Epithelial cell of proximal tubule (primary cell): ENCODE results near the gene CPXM2. TPM values are rescaled to one million over a fixed set of nuclear protein-coding genes. Genes with fewer than 3 reads are reported as not detected.

ENCODE experiments used
- DNase-seq: peaks from one replicate; pipeline ENCODE4 v3.0.0-alpha.2; 2011; ENCODE audit warnings: low read depth
- H3K4me3 ChIP-seq: 2 replicates; pipeline ENCODE4 v1.5.1; 2011; ENCODE audit warnings: low read depth, mild to moderate bottlenecking, low read length
- total RNA-seq: library from RNA; depleted of rRNA; stranded (reverse); fragments of >200 nt; gene quantifications from 2 replicates; pipeline ENCODE4 v1.2.3, GENCODE V29; 2015
- TF ChIP-seq, protein P1 (sequence below): conservative IDR thresholded peaks from 2 replicates; pipeline ENCODE4 v1.5.1; 2012; ENCODE audit warnings: low read depth, mild to moderate bottlenecking, low read length

Gene CPXM2
- total RNA-seq, 1 donor from 2014 or later = 1.9 TPM

DNA sequence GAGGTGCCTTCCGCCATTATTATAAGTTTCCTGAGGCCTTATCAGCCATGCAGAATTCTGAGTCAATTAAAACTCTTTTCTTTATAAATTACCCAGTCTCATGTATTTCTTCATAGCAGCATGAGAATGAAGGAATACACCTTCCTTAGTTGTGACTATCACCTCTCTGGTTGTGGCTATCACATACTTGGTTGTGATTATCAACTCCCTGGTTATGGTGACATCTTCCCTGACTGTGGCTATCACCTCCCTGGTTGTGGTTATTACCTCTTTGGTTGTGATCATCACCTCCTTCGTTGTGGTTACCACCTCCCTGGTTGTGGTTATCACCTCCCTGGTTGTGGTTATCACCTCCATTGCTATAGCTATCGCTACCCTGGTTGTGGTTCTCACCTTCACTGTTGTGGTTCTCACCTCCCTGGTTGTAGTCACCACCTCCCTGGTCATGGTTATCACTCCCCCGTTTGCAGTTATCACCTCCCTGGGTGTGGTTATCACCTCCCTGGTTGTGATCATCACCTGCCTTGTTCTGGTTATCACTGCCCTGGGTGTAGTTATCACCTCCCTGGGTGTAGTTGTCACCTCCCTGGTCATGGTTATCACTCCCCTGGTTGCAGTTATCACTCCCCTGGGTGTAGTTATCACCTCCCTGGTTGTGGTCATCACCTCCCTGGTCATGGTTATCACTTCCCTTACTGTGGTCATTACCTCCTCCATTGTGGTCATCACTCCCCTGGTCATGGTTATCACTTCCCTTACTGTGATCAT, 119.5 kb downstream of the CPXM2 start:
- H3K4me3 ChIP-seq = no peak overlapping the region
- TF ChIP-seq, protein P1, sequence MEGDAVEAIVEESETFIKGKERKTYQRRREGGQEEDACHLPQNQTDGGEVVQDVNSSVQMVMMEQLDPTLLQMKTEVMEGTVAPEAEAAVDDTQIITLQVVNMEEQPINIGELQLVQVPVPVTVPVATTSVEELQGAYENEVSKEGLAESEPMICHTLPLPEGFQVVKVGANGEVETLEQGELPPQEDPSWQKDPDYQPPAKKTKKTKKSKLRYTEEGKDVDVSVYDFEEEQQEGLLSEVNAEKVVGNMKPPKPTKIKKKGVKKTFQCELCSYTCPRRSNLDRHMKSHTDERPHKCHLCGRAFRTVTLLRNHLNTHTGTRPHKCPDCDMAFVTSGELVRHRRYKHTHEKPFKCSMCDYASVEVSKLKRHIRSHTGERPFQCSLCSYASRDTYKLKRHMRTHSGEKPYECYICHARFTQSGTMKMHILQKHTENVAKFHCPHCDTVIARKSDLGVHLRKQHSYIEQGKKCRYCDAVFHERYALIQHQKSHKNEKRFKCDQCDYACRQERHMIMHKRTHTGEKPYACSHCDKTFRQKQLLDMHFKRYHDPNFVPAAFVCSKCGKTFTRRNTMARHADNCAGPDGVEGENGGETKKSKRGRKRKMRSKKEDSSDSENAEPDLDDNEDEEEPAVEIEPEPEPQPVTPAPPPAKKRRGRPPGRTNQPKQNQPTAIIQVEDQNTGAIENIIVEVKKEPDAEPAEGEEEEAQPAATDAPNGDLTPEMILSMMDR = no peak
- DNase-seq = no peak

DNA sequence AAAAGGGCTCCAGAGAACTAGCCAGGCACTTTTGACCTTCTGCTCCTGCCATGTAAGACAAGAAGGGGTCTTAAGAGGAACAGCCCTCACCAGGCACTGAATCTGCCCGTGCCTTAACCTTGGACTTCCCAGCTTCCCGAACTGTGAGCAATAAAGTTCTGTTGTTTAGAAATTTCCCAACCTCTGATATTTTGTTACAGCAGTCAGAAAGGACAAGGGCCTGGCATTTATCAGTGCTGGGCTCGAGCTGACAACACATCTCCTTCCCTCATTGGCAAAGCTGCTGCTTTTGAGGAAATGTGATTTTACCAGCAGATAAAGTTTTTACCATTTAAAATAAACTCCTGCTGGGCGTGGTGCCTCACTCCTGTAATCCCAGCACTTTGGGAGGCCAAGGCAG, 122.0 kb downstream of the CPXM2 start:
- no peak for DNase-seq
- TF ChIP-seq, protein P1 = no peak
- H3K4me3 ChIP-seq = no peak overlapping the region

DNA sequence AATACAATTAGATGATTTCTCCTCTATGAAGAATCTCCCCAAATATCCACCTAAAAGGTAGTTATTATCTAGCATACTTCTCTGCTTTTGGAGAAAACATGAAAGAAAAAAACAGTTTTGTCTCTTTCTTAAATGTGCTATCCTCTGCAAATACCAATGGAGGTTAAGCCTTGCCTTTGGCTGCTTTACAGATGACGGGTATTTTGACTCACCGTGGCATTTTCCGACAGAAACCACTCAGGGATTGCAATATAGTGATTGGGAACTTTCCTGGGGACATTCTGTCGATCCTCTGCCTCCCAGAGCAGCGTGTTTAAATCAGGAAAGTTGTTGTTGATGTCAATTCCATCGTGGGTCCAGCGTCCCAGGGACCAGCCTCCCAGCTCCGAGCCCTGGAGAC, 124.8 kb downstream of the CPXM2 start:
- TF ChIP-seq, protein P1 = no peak
- no peak overlapping the region for H3K4me3 ChIP-seq
- no peak for DNase-seq

DNA sequence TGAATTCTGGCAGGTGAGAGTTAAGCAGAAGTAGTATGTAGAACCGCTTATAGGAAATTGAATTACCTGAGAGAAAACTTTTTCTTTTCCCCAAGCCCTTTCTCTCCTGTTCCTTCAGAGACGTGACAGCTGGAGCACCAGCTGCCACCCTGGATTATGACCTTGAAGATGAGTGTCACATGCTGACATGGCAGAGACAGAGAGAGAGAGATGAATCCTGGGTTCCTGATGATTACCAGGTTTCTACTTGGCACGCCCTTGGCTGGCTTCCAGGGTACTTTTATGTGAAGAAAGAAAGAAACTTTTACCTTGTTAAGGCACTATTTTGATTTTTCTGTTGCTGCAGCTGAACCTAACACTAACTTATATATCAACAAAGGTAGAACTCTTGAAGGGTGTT, 125.6 kb downstream of the CPXM2 start:
- no peak overlapping the region for H3K4me3 ChIP-seq
- TF ChIP-seq, protein P1 = no peak
- no peak for DNase-seq

DNA sequence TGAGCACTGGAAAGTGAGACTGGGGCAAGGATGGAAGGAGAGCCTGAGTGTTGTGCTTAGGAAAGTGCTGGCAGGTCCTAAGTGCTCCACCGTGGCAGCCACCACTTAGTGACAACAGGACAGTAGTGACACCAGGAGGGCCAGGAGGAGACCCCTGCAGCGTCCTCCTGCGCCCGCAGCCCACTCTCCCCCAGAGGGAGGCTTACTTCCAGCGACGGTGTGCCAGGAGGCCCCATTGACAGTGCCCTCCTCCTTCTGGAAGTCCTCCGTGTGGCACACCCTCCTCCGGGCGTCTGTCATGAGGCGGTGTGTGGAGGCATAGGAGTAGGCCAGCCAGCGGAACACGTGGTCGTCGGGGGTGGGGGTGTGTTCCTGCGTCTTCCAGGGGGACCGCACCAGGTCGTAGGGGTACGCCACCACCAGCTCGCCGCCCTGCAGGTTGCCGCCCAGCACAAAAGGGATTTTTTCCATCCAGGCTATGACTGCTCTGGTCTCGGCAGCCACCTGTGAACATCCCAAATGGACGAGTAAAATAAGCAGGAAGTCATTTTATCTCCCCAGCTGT, 129.9 kb downstream of the CPXM2 start:
- TF ChIP-seq, protein P1 = no peak
- H3K4me3 ChIP-seq = no peak overlapping the region
- no peak for DNase-seq

DNA sequence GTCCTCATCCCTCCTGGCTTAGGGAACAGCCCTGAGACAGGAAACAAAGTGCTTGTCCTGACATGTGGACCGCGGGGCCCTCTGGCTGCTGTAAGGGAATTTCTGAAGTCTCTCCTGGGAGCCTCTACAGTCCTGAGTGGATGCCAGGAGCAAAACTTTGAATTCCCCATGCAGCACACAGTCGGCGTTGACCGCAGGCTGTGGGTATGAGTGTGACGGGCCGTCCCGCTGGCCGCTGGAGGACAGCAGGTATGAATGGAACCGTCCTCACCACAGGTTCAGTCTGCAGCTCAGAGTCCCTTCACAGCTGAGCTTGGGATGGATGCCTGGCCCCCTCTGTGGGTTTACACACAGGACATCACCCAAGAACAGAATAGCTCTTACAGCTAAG, 130.6 kb downstream of the CPXM2 start:
- DNase-seq = no peak

More for the DNA sequence above, 130.6 kb downstream of the CPXM2 start:
- TF ChIP-seq, protein P1 = no peak
- H3K4me3 ChIP-seq = no peak overlapping the region
